Measurements from ENCODE around the gene GALNTL6.

GALNTL6 gene

GRCh38 chr4:172253409-172253808, 440.2 kb downstream of the GALNTL6 start:
- no peak for DNase-seq

GRCh38 chr4:172256820-172257219, 443.6 kb downstream of the GALNTL6 start:
- no peak for DNase-seq

DNA sequence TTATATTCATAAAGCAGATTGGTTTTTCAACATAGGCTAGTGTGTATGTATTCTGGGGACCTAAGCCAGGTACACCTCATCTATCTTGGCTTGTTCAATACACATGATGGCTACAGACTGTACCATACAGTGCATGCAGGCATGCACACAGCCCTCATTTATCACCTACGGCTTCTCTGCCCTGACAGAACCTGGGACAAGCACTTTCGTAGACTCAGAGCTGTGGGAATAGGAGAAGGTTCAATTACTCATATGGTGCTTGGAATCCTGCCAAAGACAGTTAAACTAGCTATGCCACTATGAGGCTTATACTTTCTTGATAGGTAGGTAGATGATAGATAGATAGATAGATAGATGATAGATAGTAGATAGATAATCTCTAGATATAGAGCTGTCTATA, 457.2 kb downstream of the GALNTL6 start:
- no peak for DNase-seq

- DNase-seq, result no peak
Observed at GRCh38 chr4:172287117-172287516, 473.9 kb downstream of the GALNTL6 start.

GRCh38 chr4:172305698-172306097, 492.5 kb downstream of the GALNTL6 start:
- DNase-seq, result no peak

DNA sequence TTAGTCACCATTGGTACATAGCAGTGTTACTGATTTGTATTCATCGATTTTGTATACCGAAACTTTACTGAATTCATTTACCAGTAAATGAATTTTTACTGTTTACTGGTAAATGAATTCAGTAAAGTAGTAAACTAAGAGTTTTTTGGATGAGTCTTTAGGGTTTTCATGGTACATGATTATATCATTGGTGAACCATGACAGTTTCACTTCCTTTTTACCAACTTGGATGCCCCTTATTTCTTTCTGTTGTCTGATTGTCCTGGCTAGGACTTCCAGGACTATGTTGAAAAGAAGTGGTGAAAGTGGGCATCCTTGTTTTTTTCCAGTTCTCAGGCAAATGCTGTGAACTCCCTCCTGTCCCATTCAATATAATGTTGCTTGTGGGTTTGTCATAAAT, 494.9 kb downstream of the GALNTL6 start:
- no peak for DNase-seq

DNA sequence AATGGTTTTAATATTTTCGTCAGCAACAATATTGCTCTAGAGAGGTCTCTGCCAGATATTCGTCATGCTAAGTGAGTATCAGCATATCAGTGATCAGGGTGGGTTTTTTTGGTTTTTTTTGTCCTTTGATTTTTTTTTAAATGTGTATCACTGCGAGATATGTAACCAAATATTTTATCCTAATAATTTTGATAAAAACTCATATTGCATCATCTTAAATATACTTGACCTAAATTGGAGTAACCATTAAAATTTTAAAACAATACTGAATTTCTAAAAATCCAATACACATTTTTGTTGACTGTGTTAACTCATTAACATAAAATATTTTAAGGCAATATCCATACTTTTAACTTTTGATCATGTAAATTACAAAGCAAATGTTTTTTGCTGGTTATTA, 498.5 kb downstream of the GALNTL6 start:
- no peak for DNase-seq

- DNase-seq, result no peak
Observed at GRCh38 chr4:172323288-172323687, 510.1 kb downstream of the GALNTL6 start.

GRCh38 chr4:172344308-172344938, 531.2 kb downstream of the GALNTL6 start:
- no peak for DNase-seq

- no peak for DNase-seq
Observed at GRCh38 chr4:172348426-172348825, 535.2 kb downstream of the GALNTL6 start.

DNA sequence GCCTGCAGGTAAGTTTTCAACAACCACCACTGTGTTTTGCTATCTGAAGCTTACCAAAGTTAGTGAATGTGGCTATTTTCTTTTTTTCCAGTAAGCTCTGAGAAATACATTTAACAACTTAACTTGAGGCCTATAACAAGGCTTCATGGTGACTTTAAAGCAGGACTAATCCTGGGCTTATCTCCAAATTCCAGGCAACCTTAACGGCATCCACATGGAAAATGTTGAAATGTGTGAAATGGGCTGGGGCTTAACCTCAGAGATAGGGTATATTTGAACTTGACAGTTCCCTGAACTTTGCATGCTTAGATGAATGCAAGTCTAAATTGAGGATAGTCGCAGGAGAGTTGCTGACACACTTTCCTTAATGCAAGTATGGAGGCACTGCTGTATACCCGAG, 539.2 kb downstream of the GALNTL6 start:
- DNase-seq, result no peak

GRCh38 chr4:172356016-172356415, 542.8 kb downstream of the GALNTL6 start:
- DNase-seq, result no peak

- no peak for DNase-seq
Observed at GRCh38 chr4:172357006-172357540, 543.9 kb downstream of the GALNTL6 start.

GRCh38 chr4:172362569-172362968, 549.4 kb downstream of the GALNTL6 start:
- no peak for DNase-seq

DNA sequence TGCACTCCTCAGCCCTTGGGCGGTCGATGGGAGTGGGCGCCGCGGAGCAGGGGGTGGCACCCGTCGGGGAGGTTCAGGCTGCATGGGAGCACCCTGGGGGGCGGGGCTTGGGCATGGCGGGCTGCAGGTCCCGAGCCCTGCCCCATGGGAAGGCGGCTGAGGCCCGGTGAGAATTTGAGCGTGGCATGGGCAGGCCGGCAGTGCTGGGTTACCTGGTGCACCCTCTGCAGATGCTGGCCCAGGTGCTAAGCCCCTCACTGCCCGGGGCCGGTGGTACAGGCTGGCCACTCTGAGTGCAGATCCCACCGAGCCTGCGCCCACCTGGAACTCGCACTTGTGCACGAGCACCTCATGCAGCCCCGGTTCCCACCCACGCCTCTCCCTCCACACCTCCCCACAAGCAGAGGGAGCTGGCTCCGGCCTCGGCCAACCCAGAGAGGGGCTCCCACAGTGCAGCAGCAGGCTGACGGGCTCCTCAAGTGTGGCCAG, 556.3 kb downstream of the GALNTL6 start:
- no peak for DNase-seq

DNA sequence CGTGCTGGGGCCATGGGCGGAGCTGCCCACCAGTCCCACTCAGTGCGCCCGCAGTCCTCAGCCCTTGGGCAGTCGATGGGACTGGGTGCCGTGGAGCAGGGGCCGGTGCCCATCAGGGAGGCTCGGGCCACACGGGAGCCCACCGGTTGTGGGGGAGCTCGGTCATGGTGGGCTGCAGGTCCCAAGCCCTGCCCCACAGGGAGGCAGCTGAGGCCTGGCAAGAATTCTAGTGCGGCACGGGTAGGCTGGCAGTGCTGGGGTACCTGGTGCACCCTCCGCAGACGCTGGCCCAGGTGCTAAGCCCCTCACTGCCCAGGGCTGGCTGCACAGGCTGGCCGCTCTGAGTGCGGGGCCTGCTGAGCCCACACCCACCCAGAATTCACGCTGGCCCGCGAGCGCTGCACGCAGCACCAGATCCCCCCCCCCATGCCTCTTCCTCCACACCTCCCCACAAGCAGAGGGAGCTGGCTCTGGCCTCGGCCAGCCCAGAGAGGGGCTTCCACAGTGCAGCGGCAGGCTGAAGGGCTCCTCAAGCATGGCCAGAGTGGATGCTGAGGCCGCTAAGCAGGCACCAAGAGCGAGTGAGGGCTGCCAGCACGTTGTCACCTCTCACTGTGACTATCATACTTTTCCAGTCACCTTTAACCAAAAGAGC, 564.4 kb downstream of the GALNTL6 start:
- no peak for DNase-seq

DNA sequence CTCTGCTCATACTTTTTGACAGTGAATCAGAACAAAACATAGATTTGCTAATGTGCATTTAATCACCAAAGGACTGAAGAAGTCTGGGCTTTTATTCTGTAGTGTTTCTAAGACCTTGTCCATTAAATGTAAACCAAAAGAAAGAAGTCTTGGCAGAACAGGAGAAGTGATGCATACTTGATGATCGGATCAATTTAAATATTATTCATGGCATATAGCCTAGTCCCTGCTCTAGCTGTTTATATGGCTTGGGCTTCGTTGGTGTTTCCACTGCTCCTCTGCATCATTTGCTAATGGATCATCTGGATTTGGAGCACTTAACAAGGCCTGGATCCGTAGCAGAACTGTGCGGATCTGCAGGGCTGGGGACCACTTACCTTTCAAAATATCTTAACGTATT, 566.6 kb downstream of the GALNTL6 start:
- DNase-seq, result no peak

GRCh38 chr4:172390331-172390730, 577.1 kb downstream of the GALNTL6 start:
- DNase-seq, result no peak

DNA sequence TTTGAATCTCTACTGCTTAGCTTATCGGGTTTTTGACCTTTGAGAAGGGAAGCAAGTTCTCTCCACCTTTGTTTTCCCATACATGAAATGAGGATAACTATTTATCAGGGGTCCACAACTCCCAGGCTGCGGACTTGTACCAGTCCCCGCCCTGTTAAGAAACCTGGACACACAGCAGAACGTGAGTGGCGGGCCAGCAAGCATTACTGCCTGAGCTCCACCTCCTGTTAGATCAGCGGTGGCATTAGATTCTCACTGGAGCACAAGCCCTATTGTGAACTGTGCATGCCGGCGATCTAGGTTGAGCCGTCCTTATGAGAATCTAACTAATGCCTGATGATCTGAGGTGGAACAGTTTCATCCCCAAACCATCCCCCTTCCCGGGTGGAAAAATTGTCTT, 579.5 kb downstream of the GALNTL6 start:
- DNase-seq, result no peak

DNA sequence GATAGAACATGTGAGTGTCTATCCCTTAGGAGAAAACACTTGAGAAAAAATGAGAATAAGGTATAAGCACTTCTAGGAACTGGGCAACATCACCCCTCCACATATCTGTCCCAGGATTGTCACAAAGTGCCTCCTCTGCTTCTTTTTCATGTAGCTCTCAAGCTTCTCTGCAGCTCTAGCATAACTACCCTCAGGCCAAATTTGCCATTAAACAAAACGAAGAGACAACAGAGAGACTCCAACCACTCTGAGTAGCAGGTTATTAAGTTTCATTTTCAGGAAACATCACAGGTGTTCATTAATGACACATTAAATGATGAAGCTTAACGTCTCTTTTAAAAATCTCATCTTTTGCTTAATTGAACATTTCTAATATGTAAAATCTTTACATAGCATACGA, 580.0 kb downstream of the GALNTL6 start:
- DNase-seq, result no peak

GRCh38 chr4:172404676-172405075, 591.5 kb downstream of the GALNTL6 start:
- DNase-seq, result no peak

DNA sequence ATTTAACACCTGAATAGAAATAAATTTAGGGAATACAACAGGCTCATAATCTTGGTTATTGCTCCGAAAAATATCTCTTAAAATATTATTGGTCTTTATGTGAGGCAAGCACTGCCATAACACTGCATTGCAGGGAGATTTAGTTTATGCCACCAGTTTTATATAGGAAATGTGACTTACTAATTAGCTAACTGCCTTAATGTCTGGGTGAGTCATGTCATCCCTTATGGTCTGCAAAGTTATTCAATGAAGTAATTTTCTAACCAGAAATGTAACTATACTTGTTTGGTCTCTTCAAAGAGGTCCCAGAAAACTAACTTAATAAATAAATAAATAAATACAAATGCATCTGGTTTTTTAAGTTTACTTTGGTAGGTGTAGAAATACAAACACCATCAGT, 597.2 kb downstream of the GALNTL6 start:
- DNase-seq, result no peak

DNA sequence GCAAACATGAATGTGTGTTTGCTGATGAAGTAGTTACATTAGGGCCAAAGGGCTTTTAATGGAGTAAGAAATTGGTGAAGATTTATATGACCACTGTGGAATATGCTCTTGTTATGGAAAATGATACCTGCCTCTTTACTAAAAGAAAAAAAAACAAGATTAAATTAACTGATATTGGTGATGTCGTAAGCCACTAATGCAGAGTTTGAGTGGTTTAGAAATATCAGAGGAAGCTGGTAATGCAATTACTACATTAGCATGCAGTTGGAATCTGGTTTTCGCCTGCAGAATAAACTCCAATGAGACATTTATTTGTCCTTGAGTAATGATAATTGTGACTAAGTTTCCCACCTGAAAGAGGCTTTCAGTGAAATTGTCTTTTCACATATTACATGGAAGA, 597.9 kb downstream of the GALNTL6 start:
- no peak for DNase-seq

DNA sequence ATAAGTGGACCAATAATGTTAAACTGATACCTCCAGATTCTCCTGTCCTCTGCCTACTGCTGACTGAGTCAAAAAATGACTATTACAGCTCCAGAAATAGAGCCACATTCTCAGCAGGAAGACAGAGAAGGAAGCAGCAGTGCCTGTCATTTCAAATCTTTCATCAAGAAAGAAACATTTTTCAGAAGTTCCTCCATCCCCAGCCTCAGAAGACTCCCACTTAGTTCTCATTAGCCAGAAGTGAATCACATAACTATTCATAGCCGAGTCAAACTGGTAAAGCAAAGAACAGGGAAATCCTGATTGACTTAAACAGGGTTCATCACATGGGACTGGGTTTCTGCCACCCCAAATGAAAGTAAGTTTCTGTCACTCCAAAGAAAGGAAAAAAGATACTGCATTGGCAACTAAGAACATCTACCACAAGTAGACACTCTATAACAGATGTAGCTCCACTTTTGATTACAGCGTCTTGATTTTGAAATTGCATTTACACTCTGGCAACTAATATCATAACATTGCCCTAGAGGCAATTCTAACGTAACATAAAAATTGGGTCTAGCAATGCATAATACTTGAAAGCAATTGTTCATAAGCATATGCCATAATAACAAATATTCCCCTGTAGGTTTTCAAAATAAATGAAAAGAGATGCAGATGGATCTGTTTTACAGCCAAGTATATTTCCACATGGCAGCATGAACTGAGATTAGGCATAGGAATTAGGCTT, 599.8 kb downstream of the GALNTL6 start:
- no peak for DNase-seq
